ENCODE results near the gene CDYL2.

The CDYL2 gene

GRCh38 chr16:80704751-80705505 is 99.5 kb downstream of the CDYL2 start:
- DNase-seq (ENCODE audit: low read depth, low spot score): no peak
- in situ Hi-C loops (cut with HindIII; ENCODE audit: low sequenced_read_pairs): no loop called here
- TF ChIP-seq CTCF (IDR thresholded peaks at IDR 0.05; ENCODE audit: low read depth, low read length): no peak
- no peak overlapping the region for H3K4me3 ChIP-seq (ENCODE audit: low read depth, low read length)

GRCh38 chr16:80703131-80704071 is 101.0 kb downstream of the CDYL2 start:
- H3K4me3 ChIP-seq (ENCODE audit: low read depth, low read length): no peak overlapping the region
- no peak for TF ChIP-seq CTCF (IDR thresholded peaks at IDR 0.05; ENCODE audit: low read depth, low read length)
- in situ Hi-C loops (cut with HindIII; ENCODE audit: low sequenced_read_pairs): no loop called here
- no peak for DNase-seq (ENCODE audit: low read depth, low spot score)

- no peak overlapping the region for H3K4me3 ChIP-seq (ENCODE audit: low read depth, low read length)
- no peak for DNase-seq (ENCODE audit: low read depth, low spot score)
- TF ChIP-seq CTCF (IDR thresholded peaks at IDR 0.05; ENCODE audit: low read depth, low read length): no peak
- in situ Hi-C loops (cut with HindIII; ENCODE audit: low sequenced_read_pairs): no loop called here
Observed at GRCh38 chr16:80702696-80703095, 101.7 kb downstream of the CDYL2 start.

GRCh38 chr16:80700558-80700957 is 103.8 kb downstream of the CDYL2 start:
- no peak overlapping the region for H3K4me3 ChIP-seq (ENCODE audit: low read depth, low read length)
- TF ChIP-seq CTCF (IDR thresholded peaks at IDR 0.05; ENCODE audit: low read depth, low read length): no peak
- in situ Hi-C loops (cut with HindIII; ENCODE audit: low sequenced_read_pairs): no loop called here
- no peak for DNase-seq (ENCODE audit: low read depth, low spot score)

GRCh38 chr16:80695020-80695419 is 109.4 kb downstream of the CDYL2 start:
- H3K4me3 ChIP-seq (ENCODE audit: low read depth, low read length): no peak overlapping the region
- no peak for DNase-seq (ENCODE audit: low read depth, low spot score)
- in situ Hi-C loops (cut with HindIII; ENCODE audit: low sequenced_read_pairs): no loop called here
- TF ChIP-seq CTCF (IDR thresholded peaks at IDR 0.05; ENCODE audit: low read depth, low read length): no peak

GRCh38 chr16:80693553-80693952 is 110.8 kb downstream of the CDYL2 start:
- no peak overlapping the region for H3K4me3 ChIP-seq (ENCODE audit: low read depth, low read length)
- no peak for DNase-seq (ENCODE audit: low read depth, low spot score)
- in situ Hi-C loops (cut with HindIII; ENCODE audit: low sequenced_read_pairs): no loop called here
- no peak for TF ChIP-seq CTCF (IDR thresholded peaks at IDR 0.05; ENCODE audit: low read depth, low read length)

Data from astrocyte of the spinal cord (primary cell).